Breast epithelium (tissue), 3 donors: Measurements from ENCODE around the gene GMIP.

Experiments used
- CTCF ChIP-seq, 3 donors: fragments of 450-650 bp; IDR thresholded peaks; one replicate each; pipeline ENCODE4 v1.5.1; 2016 to 2017; ENCODE audit warnings: antibody characterized with exemption in 3 of 3, mild to moderate bottlenecking in 3 of 3, moderate library complexity in 3 of 3
- POLR2A ChIP-seq: fragments of 450-650 bp; IDR thresholded peaks from one replicate; pipeline ENCODE4 v1.6.1; 2016; ENCODE audit warnings: antibody characterized with exemption, mild to moderate bottlenecking, moderate library complexity
- POLR2AphosphoS5 ChIP-seq, 3 donors: sonication (generic); formaldehyde crosslinking; IDR thresholded peaks; one replicate each; pipeline ENCODE4 v1.6.1; 2017; ENCODE audit warnings: antibody characterized with exemption in 3 of 3

GRCh38 chr19:19581391-19581790, 62.1 kb downstream of the GMIP start:
- TF ChIP-seq POLR2A = no peak
- TF ChIP-seq CTCF (IDR thresholded peaks at IDR 0.05) = no peak
- no peak for TF ChIP-seq POLR2AphosphoS5 (IDR thresholded peaks at IDR 0.05)
